Measurements from ENCODE around the gene MON1B.
"Not testable (repeated sequence)": the region's sequence is repeated elsewhere in the genome, so short reads cannot be mapped to it uniquely, and the experiment has no call there.

The MON1B gene

GRCh38 chr16:77220427-77220826 lies 29.4 kb downstream of the MON1B start:
- Histone ChIP-seq H3K36me3 (ENCODE audit: control insufficient read depth in 2 of 2, insufficient read depth in 2 of 2, low read length in 2 of 2) (no peaks in the 10 kb centered on the region), H3K9me3 (ENCODE audit: control insufficient read depth in 2 of 2, low read length in 2 of 2) (no peaks in the 10 kb centered on the region), H3K9ac (ENCODE audit: low read length in 2 of 2) (no peak overlapping the region), H3K27me3 (ENCODE audit: control insufficient read depth in 1 of 2, insufficient read depth in 2 of 2, low read length in 2 of 2) (peaks cover 0 to 5% of the 10 kb centered on the region in 2 donors), H3K27ac (ENCODE audit: low read length) (no peak overlapping the region), H3K4me1 (ENCODE audit: control insufficient read depth, insufficient read depth, low read length) (no peaks in the 10 kb centered on the region), H3K4me3 (ENCODE audit: low read length in 2 of 2) (no peak overlapping the region)

- Histone ChIP-seq H3K4me1 (ENCODE audit: control insufficient read depth, insufficient read depth, low read length) (no peaks in the 10 kb centered on the region), H3K27ac (ENCODE audit: low read length) (no peak overlapping the region)
Measured at GRCh38 chr16:77221482-77221881, 30.5 kb downstream of the MON1B start.

GRCh38 chr16:77223184-77223583 lies 32.2 kb downstream of the MON1B start:
- no peaks in the 10 kb centered on the region for H3K4me1 ChIP-seq (ENCODE audit: control insufficient read depth, insufficient read depth, low read length)
- peaks cover 0 to 6% of the 10 kb centered on the region in 2 donors for H3K27me3 ChIP-seq (ENCODE audit: control insufficient read depth in 1 of 2, insufficient read depth in 2 of 2, low read length in 2 of 2)
- H3K27ac ChIP-seq (ENCODE audit: low read length), result no peak overlapping the region
- no peaks in the 10 kb centered on the region for H3K36me3 ChIP-seq (ENCODE audit: control insufficient read depth in 2 of 2, insufficient read depth in 2 of 2, low read length in 2 of 2)
- H3K4me3 ChIP-seq (ENCODE audit: low read length in 2 of 2), result no peak overlapping the region
- H3K9ac ChIP-seq (ENCODE audit: low read length in 2 of 2), result no peak overlapping the region
- no peaks in the 10 kb centered on the region for H3K9me3 ChIP-seq (ENCODE audit: control insufficient read depth in 2 of 2, low read length in 2 of 2)

More at GRCh38 chr16:77221482-77221881, 30.5 kb downstream of the MON1B start:
- H3K9me3 ChIP-seq (ENCODE audit: control insufficient read depth in 2 of 2, low read length in 2 of 2), result no peaks in the 10 kb centered on the region
- no peak overlapping the region for H3K4me3 ChIP-seq (ENCODE audit: low read length in 2 of 2)
- H3K36me3 ChIP-seq (ENCODE audit: control insufficient read depth in 2 of 2, insufficient read depth in 2 of 2, low read length in 2 of 2), result no peaks in the 10 kb centered on the region
- H3K27me3 ChIP-seq (ENCODE audit: control insufficient read depth in 1 of 2, insufficient read depth in 2 of 2, low read length in 2 of 2), result peaks cover 0 to 6% of the 10 kb centered on the region in 2 donors
- H3K9ac ChIP-seq (ENCODE audit: low read length in 2 of 2), result no peak overlapping the region

GRCh38 chr16:77225182-77225581 lies 34.2 kb downstream of the MON1B start:
- no peak overlapping the region for H3K4me3 ChIP-seq (ENCODE audit: low read length in 2 of 2)
- no peaks in the 10 kb centered on the region for H3K36me3 ChIP-seq (ENCODE audit: control insufficient read depth in 2 of 2, insufficient read depth in 2 of 2, low read length in 2 of 2)
- no peak overlapping the region for H3K9ac ChIP-seq (ENCODE audit: low read length in 2 of 2)
- no peak overlapping the region for H3K27ac ChIP-seq (ENCODE audit: low read length)
- H3K4me1 ChIP-seq (ENCODE audit: control insufficient read depth, insufficient read depth, low read length), result no peaks in the 10 kb centered on the region
- no peaks in the 10 kb centered on the region for H3K9me3 ChIP-seq (ENCODE audit: control insufficient read depth in 2 of 2, low read length in 2 of 2)
- H3K27me3 ChIP-seq (ENCODE audit: control insufficient read depth in 1 of 2, insufficient read depth in 2 of 2, low read length in 2 of 2), result peaks cover 0 to 9% of the 10 kb centered on the region in 2 donors

- no peak overlapping the region for H3K9ac ChIP-seq (ENCODE audit: low read length in 2 of 2)
- H3K27ac ChIP-seq (ENCODE audit: low read length), result no peak overlapping the region
- H3K9me3 ChIP-seq (ENCODE audit: control insufficient read depth in 2 of 2, low read length in 2 of 2), result no peaks in the 10 kb centered on the region
- no peaks in the 10 kb centered on the region for H3K4me1 ChIP-seq (ENCODE audit: control insufficient read depth, insufficient read depth, low read length)
- H3K4me3 ChIP-seq (ENCODE audit: low read length in 2 of 2), result no peak overlapping the region
- no peaks in the 10 kb centered on the region for H3K36me3 ChIP-seq (ENCODE audit: control insufficient read depth in 2 of 2, insufficient read depth in 2 of 2, low read length in 2 of 2)
- peaks cover 3 to 9% of the 10 kb centered on the region in 2 donors for H3K27me3 ChIP-seq (ENCODE audit: control insufficient read depth in 1 of 2, insufficient read depth in 2 of 2, low read length in 2 of 2)
Measured at GRCh38 chr16:77227745-77228144, 36.8 kb downstream of the MON1B start.

- Histone ChIP-seq H3K27me3 (ENCODE audit: control insufficient read depth in 1 of 2, insufficient read depth in 2 of 2, low read length in 2 of 2) (peaks cover 3 to 5% of the 10 kb centered on the region in 2 donors), H3K4me1 (ENCODE audit: control insufficient read depth, insufficient read depth, low read length) (peaks cover 2% of the 10 kb centered on the region), H3K27ac (ENCODE audit: low read length) (no peak overlapping the region), H3K4me3 (ENCODE audit: low read length in 2 of 2) (no peak overlapping the region), H3K9me3 (ENCODE audit: control insufficient read depth in 2 of 2, low read length in 2 of 2) (no peaks in the 10 kb centered on the region), H3K36me3 (ENCODE audit: control insufficient read depth in 2 of 2, insufficient read depth in 2 of 2, low read length in 2 of 2) (no peaks in the 10 kb centered on the region), H3K9ac (ENCODE audit: low read length in 2 of 2) (no peak overlapping the region)
Measured at GRCh38 chr16:77231047-77231446, 40.1 kb downstream of the MON1B start.

GRCh38 chr16:77233799-77234519 lies 43.0 kb downstream of the MON1B start:
- Histone ChIP-seq H3K9me3 (ENCODE audit: control insufficient read depth in 2 of 2, low read length in 2 of 2) (no peaks in the 10 kb centered on the region), H3K4me1 (ENCODE audit: control insufficient read depth, insufficient read depth, low read length) (peaks cover 4% of the 10 kb centered on the region), H3K4me3 (ENCODE audit: low read length in 2 of 2) (no peak overlapping the region), H3K27ac (ENCODE audit: low read length) (no peak overlapping the region), H3K9ac (ENCODE audit: low read length in 2 of 2) (no peak overlapping the region), H3K36me3 (ENCODE audit: control insufficient read depth in 2 of 2, insufficient read depth in 2 of 2, low read length in 2 of 2) (no peaks in the 10 kb centered on the region), H3K27me3 (ENCODE audit: control insufficient read depth in 1 of 2, insufficient read depth in 2 of 2, low read length in 2 of 2) (peaks cover 2 to 3% of the 10 kb centered on the region in 2 donors)

- Histone ChIP-seq H3K4me3 (ENCODE audit: low read length in 2 of 2) (no peak overlapping the region), H3K9me3 (ENCODE audit: control insufficient read depth in 2 of 2, low read length in 2 of 2) (no peaks in the 10 kb centered on the region), H3K36me3 (ENCODE audit: control insufficient read depth in 2 of 2, insufficient read depth in 2 of 2, low read length in 2 of 2) (no peaks in the 10 kb centered on the region), H3K27me3 (ENCODE audit: control insufficient read depth in 1 of 2, insufficient read depth in 2 of 2, low read length in 2 of 2) (peaks cover 2 to 3% of the 10 kb centered on the region in 2 donors), H3K27ac (ENCODE audit: low read length) (no peak overlapping the region), H3K4me1 (ENCODE audit: control insufficient read depth, insufficient read depth, low read length) (peaks cover 4% of the 10 kb centered on the region), H3K9ac (ENCODE audit: low read length in 2 of 2) (no peak overlapping the region)
Measured at GRCh38 chr16:77234611-77235010, 43.6 kb downstream of the MON1B start.

- peak overlapping the region; percentile 36 to 62 for H3K4me3 ChIP-seq (ENCODE audit: low read length in 2 of 2)
Measured at GRCh38 chr16:77236063-77236511, 45.1 kb downstream of the MON1B start.

GRCh38 chr16:77238593-77238992 lies 47.6 kb downstream of the MON1B start:
- Histone ChIP-seq H3K4me1 (ENCODE audit: control insufficient read depth, insufficient read depth, low read length) (peaks cover 4% of the 10 kb centered on the region), H3K27me3 (ENCODE audit: control insufficient read depth in 1 of 2, insufficient read depth in 2 of 2, low read length in 2 of 2) (peaks cover 0 to 2% of the 10 kb centered on the region in 2 donors), H3K27ac (ENCODE audit: low read length) (no peak overlapping the region), H3K9me3 (ENCODE audit: control insufficient read depth in 2 of 2, low read length in 2 of 2) (no peaks in the 10 kb centered on the region), H3K36me3 (ENCODE audit: control insufficient read depth in 2 of 2, insufficient read depth in 2 of 2, low read length in 2 of 2) (no peaks in the 10 kb centered on the region), H3K4me3 (ENCODE audit: low read length in 2 of 2) (no peak overlapping the region), H3K9ac (ENCODE audit: low read length in 2 of 2) (no peak overlapping the region)

More at GRCh38 chr16:77236063-77236511, 45.1 kb downstream of the MON1B start:
- H3K9me3 ChIP-seq (ENCODE audit: control insufficient read depth in 2 of 2, low read length in 2 of 2), result no peaks in the 10 kb centered on the region
- H3K27me3 ChIP-seq (ENCODE audit: control insufficient read depth in 1 of 2, insufficient read depth in 2 of 2, low read length in 2 of 2), result peaks cover 0 to 2% of the 10 kb centered on the region in 2 donors
- peaks cover 4% of the 10 kb centered on the region for H3K4me1 ChIP-seq (ENCODE audit: control insufficient read depth, insufficient read depth, low read length)
- no peaks in the 10 kb centered on the region for H3K36me3 ChIP-seq (ENCODE audit: control insufficient read depth in 2 of 2, insufficient read depth in 2 of 2, low read length in 2 of 2)
- no peak overlapping the region for H3K9ac ChIP-seq (ENCODE audit: low read length in 2 of 2)
- no peak overlapping the region for H3K27ac ChIP-seq (ENCODE audit: low read length)

GRCh38 chr16:77242471-77242870 lies 51.5 kb downstream of the MON1B start:
- not testable (repeated sequence) for H3K27me3 ChIP-seq (ENCODE audit: control insufficient read depth in 1 of 2, insufficient read depth in 2 of 2, low read length in 2 of 2); H3K4me1 ChIP-seq (ENCODE audit: control insufficient read depth, insufficient read depth, low read length); H3K9ac ChIP-seq (ENCODE audit: low read length in 2 of 2); H3K36me3 ChIP-seq (ENCODE audit: control insufficient read depth in 2 of 2, insufficient read depth in 2 of 2, low read length in 2 of 2); H3K27ac ChIP-seq (ENCODE audit: low read length); H3K4me3 ChIP-seq (ENCODE audit: low read length in 2 of 2); H3K9me3 ChIP-seq (ENCODE audit: control insufficient read depth in 2 of 2, low read length in 2 of 2)
